ENCODE data around the gene CARNS1. TPM values are rescaled to one million over a fixed set of nuclear protein-coding genes. Genes with fewer than 3 reads are reported as not detected.

The CARNS1 gene
- polyA plus RNA-seq, 3 donors = 0.32 to 2.6 (median 2.1) TPM

DNA sequence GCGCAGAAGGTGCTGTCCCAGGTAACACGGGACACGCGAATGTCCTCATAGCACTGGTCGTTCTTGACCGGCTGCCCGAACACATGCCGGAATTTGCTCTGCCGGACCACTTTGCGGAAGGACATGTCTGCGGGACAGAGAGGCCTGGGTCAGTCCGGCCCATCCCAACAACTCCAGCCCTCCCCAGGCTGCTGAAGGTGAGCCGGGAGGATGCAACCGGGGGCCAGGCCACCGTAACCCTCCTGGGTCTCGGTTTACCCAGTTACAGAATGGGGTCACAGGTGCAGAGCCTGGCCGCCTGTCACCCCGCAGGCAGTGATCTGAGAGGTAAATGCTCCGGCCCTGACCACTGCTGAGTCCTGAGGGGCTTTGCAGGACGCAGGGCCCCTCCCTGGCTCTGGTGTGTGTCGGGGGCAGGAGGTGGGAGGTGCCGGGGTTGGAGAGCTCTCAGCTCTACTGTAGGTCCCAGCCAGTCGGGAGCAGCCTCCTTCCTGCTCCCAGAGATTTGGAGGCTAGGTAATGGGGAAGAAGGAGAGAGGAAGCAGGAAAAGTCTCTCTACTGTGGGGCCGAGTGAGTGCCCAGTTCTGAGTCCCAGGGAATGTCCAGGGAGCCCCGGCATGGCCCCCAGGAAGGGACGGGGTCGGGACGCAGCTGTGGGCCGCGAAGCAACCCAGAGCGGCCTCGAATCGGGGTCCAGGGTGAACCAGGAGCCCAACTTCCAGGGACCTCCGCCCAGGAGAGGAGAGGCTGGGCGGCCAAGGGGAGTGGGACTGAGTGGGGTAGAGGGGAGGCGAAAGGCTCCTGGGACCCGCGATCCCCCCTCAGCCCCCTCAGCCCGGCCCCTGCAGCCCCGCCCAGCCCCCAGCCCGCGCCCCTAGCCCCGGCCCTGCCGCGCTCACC lies 27.3 kb downstream of the CARNS1 start:
- WGBS, 3 donors = 40 to 43% (median 43%) methylated on average over 31 to 45 of the region's 45 CpGs
- no peak overlapping the region for H3K27ac ChIP-seq (ENCODE audit: low read depth, low read length)

DNA sequence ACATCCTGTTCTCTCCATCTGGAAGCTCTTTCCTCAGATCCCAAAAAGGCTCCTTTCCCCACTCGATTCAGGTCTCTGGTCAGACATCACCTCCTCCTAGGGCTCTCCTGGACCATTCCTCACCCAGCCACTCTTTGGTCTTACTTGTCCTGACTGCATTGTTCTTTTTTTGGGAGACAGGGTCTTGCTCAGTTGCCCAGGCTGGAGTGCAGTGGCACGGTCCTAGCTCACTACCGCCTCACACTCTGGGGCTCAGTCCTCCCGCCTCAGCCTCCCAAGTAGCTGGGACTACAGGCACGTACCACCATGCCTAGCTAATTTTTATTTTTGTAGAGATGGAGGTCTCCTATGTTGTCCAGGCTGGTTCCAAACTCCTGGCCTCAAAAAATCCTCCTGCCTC lies 30.0 kb downstream of the CARNS1 start:
- H3K27ac ChIP-seq (ENCODE audit: low read depth, low read length) = no peak overlapping the region
- WGBS, 3 donors = 84 to 89% (median 87%) methylated on average over 5 of the region's 5 CpGs

DNA sequence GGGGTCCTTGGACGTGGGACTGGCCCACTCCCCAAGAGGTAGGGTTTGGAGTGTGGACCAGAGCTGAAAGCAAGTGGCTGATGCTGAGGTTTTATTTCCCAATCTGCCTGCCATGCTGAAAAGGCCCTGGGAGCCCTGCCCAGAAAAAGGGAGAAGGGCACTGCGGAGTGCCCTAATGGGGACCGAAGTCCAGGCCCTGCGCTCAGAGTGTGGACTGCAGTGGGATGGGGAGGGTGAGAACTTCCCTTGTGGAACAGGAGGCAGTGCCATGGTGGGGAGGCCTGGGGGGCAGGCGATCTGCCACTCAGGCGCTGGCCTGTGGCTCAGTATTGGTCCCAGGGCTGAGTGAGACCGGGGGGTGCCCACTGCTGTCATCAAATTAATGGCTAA lies 32.7 kb downstream of the CARNS1 start:
- WGBS, 3 donors = 91 to 93% (median 91%) methylated on average over 7 of the region's 7 CpGs
- H3K27ac ChIP-seq (ENCODE audit: low read depth, low read length) = no peak overlapping the region

DNA sequence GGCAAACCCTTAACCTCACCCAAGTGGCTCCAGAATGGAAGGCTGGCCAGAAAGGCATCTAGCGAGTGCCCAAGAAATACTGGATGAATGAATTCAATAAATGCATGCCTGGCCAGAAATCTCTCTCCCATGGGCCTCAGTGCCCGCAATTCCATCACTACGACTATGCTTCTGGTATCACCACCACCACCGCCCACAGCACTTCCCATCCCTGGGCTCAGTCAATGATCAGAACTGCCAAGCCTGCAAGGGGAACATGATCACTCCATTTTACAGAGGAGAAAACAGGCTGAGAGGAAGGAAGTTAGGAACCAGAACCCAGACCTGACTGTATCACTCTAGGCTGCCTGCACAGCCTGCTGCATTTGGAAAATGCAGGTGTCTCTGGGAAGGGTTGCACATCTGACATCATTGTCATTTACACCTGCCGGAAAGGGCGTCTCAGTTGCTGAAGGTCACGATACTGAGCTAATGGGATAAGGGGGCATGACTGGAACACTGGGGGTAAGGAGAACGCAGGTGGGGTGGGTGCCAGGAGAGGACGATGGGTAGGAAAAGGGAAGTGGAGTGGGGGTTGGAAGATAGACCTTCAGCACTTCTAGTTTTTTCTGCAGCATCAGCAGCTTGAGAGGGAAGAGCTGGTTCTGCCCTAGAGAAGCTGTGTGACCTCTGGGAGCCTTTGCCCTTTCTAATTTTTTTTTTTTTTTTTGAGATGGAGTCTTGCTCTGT lies 33.8 kb downstream of the CARNS1 start:
- 58 to 63% (median 63%) methylated on average over 9 of the region's 9 CpGs for WGBS, 3 donors
- no peak overlapping the region for H3K27ac ChIP-seq (ENCODE audit: low read depth, low read length)

DNA sequence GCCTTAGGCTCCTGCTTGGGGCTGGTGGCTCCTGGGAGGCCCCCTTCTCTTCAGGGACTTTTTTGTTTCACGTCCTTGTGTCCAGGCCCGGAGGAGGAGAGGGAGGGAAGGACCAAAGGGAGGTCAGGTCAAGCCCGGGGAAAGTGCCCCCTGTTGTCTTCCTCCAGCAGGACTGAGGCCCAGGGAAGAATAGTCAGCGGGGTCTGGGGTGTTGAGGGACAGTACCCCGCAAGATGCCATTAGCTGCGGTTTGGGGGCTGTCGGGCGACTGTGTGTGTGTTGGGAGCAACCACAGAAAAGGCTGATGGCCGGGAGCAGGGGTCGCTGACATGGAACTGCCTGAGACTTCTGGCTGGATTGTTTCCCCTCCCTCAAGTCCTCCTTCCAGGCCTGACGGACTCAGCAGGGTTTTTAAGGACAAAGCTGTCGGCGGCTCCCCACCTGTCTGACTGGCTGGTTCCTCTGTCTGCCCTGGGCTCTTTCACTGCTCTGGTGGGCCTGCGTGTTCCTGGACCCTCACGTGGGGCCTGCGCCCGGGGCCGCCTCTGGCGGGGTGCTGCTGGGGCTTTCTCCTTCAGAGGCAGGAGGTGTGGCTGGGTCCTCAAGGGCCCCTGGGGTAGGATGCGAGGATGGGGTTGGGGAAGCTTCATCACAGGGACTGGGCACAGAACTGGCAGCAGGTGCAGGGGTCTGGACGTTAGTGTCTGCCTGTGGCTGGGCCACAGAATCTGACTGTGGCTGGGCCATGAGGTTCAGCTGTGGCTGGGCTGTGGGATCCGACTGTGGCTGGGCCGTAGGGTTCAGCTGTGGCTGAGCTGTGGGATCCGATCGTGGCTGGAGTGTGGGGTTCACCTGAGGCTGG lies 35.5 kb downstream of the CARNS1 start:
- no peak overlapping the region for H3K27ac ChIP-seq (ENCODE audit: low read depth, low read length)
- WGBS, 3 donors = 93% methylated on average over 25 of the region's 25 CpGs

DNA sequence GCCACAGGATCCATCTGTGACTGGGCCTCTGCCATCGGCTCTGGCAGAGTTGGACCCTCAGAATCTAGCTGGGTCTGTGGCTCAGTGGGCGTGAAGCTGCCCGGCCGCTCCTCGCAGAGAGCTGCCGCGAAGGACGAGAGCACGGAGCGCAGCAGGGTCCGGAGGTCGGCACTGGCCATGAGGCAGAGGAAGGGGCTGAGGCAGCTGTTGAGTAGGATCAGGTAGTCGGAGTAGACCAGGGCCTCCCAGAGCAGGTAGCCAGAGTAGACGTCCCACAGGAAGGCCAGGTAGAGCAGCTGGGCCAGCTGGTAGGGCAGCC lies 36.1 kb downstream of the CARNS1 start:
- WGBS, 3 donors = 91 to 94% (median 94%) methylated on average over 14 of the region's 14 CpGs
- no peak overlapping the region for H3K27ac ChIP-seq (ENCODE audit: low read depth, low read length)

DNA sequence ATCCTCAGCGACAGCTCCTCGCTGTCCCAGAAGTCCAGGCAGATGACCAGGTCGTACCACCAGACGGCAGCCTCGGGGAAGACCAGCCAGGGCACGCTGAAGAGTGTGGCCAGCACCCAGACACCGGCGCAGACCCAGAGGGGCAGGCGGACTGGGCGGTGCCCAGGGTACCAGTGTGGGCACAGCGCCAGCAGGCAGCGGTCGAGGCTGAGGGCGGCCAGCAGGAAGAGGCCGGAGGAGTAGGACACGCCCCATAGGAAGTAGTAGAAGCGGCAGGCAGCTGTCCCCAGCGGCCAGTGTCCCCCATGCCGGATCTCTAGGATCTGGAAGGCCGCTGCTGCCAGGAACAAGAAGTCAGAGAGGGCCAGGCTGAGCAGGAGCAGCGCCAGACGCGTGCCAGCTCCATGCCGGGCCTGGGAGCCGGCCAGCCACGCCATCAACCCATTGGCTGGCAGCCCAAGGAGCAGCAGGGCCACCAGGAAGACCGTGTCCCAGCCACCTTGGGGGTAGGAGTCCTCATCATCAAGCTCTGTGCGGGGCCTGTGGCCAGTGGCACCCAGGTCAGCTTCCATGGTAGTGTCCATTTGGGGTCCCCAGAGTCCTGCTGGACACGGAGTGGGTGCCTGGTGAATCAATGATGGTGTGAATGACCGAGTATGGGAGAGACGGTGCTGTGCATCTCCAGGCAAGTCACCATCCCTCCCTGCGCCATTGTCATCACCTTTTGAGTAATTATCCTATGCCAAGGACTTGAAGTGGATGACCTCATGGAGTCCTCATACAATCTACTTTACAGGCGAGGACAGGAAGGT lies 36.9 kb downstream of the CARNS1 start, which contains the start of gene GPR152:
Gene GPR152, minus strand, starts transcription at position 589 of the 812 bp plus-strand sequence. Its CDS starts 5 bp downstream, at position 584.
- 72 to 82% (median 77%) methylated on average over 33 of the region's 33 CpGs for WGBS, 3 donors
- no peak within 1 kb of the TSS for H3K27ac ChIP-seq (ENCODE audit: low read depth, low read length)

DNA sequence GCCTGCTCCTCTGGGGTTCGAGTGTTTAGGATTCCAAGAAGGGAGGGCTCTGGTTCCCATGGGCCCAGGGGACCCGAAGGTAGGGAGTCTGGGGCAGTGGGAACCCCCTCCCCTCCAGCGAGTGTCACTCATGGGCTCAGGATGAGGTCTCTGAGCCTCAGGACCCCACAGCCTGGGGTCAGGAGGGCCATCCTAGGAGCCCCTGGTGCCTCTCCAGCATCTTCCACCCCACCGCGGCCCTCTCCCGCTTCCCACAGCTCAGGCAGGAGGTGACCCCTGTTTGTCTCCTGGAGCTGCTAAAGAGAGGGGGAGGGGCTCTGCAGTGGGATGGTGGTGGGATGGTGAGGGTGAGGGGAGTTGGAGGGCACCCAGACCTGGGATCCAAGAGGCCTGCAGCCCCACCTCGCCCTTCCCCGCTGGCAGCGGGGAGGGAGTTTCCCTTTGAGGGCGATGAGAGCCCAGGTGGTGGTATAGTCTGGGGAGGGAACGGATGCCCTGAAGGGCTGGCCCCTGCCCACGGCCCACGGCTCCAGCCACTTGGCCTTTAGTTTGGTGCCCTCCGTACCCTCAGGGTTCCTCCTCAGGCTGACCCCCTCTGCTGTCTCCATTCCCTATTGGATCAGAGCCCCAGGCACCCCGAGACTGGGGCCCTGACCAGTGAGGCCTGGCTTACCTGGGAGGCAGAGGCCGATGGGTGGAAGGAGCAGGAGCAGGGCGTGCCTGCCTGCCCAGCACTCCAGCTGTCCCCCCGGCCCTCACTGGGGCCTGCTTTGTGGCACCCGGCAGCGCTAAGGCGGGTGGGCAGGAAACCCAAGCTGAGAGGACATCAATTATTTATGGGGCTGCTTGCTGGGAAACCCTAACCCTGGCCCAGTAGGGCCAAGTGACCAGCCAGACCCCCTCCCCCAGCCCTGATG lies 38.6 kb downstream of the CARNS1 start:
- WGBS, 3 donors = 87 to 92% (median 87%) methylated on average over 18 to 21 of the region's 21 CpGs
- no peak overlapping the region for H3K27ac ChIP-seq (ENCODE audit: low read depth, low read length)

DNA sequence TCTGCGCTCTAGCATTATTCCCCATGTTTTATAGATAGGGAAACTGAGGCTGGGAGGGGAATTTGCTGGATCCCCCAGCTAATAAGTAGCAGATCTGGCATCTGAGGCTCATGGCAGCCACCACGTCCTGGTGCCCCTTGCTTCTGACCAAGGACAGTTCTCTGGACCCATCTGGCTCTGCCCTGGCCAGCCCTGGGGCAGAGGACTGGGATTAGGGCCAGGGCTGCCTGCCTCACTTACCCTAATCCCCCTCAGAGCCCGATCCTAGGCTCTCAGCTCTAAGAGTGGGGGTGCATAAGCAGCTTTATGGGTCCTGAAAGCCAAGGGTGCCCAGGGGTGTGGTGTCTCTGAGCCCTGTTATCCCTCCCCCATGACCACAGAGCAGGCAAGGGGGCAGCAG lies 39.6 kb downstream of the CARNS1 start, which contains the start of gene CABP4:
Gene CABP4, plus strand, starts transcription at position 301 of the 400 bp plus-strand sequence. Its CDS starts 70 bp downstream, at position 371.
- no peak within 1 kb of the TSS for H3K27ac ChIP-seq (ENCODE audit: low read depth, low read length)
- WGBS, 3 donors = 91 to 95% (median 94%) methylated on average over 3 of the region's 3 CpGs

DNA sequence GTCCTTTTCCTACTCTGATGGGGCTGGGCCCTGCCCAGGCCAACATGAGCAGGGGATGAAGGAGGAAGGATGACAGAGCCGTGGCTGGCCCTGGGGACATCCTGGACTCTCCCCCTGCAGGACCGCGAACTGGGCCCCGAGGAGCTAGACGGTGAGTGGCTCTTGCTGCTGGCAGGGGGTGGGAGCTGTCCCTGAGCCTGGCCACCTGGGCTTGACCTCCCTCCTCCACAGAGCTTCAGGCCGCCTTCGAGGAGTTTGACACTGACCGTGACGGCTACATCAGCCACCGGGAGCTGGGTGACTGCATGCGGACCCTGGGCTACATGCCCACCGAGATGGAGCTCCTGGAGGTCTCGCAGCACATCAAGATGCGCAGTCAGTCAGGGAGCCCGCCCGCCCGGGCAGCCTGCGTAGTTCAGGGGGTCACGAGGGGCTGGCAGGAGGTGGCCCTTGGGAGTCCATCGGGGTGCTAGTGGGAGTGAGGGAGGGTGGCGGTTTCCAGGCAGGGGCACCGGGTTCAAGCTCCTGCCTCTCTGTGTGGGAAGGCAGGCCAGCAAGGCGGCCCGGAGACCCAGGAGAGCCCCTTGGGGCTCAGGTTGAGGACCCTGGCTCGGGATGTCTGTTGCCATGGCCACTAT lies 40.7 kb downstream of the CARNS1 start:
- 83 to 84% (median 83%) methylated on average over 24 to 25 of the region's 25 CpGs for WGBS, 3 donors
- no peak overlapping the region for H3K27ac ChIP-seq (ENCODE audit: low read depth, low read length)

DNA sequence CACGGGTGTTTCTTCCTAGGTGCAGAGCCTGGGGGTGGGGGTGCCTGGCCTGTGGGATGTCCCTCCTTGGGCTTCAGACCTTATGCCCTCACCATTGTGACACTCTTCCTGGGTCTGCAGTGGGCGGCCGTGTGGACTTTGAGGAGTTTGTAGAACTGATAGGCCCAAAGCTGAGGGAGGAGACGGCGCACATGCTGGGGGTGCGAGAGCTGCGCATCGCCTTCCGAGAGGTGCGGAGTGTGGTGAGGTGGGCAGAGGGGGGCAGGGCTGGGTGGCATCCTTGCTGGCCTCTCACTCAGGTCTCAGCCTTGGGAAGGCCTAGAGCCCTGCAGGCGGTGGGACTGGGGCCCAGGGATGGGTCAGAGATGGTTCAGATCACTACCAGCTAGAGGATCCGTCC lies 42.0 kb downstream of the CARNS1 start:
- 91 to 92% (median 92%) methylated on average over 12 of the region's 12 CpGs for WGBS, 3 donors
- H3K27ac ChIP-seq (ENCODE audit: low read depth, low read length) = no peak overlapping the region

DNA sequence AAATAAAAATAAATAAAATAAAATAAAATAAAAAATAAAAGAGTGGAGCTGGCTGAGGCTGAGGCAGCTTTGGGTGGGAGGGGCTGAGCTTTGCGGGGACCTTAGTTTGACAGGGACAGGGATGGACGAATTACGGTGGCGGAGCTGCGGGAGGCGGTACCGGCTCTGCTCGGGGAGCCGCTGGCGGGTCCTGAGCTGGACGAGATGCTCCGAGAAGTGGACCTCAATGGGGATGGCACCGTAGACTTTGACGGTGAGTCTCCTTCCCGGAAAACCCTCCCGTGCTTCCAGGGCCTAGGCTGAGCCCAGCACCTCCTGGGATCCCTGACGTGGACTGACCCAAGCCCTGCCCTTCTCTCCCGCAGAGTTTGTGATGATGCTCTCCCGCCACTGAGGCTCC lies 42.8 kb downstream of the CARNS1 start:
- 85 to 91% (median 87%) methylated on average over 17 to 19 of the region's 19 CpGs for WGBS, 3 donors
- no peak overlapping the region for H3K27ac ChIP-seq (ENCODE audit: low read depth, low read length)

DNA sequence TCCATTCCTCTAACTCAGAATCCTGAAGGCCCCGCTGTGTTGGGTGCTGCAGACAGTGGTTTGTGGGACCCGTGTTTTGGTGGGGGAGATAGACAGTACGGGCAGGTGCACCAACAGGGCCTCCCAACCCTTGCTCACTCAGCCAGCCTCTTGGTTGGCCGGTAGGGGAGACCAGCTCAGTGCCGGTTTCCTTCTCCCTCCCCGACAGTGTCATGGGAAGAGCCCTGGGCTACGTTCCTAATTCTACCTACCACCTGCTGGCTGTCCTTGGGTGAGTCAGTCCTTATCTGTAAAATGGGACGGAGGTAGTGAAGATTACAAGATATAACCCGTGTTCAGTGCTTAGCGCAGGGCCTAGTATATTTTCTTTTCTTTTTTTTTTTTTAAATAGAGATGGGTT lies 47.7 kb downstream of the CARNS1 start:
- H3K27ac ChIP-seq (ENCODE audit: low read depth, low read length) = no peak overlapping the region
- 69 to 95% (median 91%) methylated on average over 10 of the region's 10 CpGs for WGBS, 3 donors

DNA sequence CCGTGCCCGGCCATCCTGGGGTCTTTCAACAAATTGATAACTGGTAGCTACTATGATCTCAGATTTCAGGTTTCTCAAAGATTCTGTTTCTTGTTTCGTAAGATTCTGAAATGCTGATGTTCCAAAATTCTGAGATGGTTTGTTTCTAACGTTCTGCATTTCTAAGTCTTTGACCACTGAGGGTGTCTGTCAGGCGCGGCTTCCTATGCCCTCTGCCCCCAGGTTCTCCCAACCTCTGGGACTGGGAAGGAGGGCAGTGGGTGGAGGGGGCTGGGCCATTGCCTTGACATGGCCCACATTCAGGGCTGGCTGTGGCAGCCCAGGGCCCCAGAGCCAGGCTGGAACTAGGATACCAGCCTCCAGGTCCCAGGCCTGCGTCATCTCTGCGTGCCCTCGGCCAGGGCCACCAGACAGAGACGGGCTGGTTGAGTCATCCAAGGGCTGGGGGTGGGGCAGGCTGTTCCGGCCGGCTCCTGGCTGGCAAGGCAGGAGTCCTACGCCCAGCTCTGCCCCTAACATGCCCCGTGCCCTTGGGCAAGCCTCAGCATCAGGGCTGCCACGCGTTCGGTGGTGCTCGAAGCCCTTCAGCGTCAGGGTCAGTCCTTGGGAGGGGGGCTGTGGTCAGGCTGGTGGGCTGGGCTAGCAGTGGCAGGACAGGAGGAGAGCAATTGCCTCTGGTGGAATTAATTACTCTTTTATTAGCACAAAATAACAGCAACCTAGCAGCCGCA lies 48.4 kb downstream of the CARNS1 start:
- 68 to 77% (median 71%) methylated on average over 20 of the region's 20 CpGs for WGBS, 3 donors
- H3K27ac ChIP-seq (ENCODE audit: low read depth, low read length) = no peak overlapping the region

DNA sequence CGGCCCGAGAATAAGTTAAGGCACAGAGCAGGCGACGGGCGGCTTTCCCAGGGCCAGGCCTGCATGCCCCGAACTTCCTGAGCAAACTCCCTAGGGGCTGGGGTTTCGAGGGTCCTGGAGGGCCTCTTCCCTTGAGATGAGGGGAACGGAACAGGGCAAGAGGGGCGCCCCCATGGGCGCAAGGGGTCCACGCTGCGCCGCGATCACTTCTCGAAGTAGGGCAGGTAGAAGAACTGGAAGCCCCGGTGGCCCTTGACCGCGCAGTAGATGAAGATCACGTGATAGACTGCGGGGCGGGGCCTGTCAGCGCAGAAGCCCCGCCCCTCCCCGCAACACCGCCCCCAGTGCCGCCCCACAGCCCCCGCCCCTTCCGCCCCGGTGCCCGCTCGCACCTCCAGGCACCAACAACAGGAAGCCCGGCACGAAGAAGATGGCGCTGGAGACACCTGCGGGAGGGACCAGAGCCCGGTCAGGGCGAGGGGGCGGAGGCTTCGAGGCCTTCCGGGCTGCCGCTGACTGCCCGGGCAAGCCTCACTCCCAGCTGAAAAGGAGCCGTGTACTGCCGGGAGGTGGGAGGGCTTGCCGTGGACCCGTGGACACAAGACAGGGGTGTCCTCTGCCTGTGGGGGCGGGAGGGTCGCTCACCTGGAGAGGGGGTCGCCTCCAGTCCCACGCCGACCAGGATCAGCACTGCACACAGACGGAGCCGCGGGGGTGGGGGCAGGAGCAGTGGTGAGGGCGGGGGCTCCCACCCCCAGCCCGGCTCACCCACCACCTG lies 49.1 kb downstream of the CARNS1 start:
- H3K27ac ChIP-seq (ENCODE audit: low read depth, low read length) = no peak overlapping the region
- WGBS, 3 donors = 16 to 22% (median 20%) methylated on average over 42 to 56 of the region's 56 CpGs
